Skeletal muscle cell (primary cell): Measurements from ENCODE around the gene SBK2.

Experiments used
- DNase-seq: peaks from one replicate; pipeline ENCODE4 v3.0.0-alpha.2; 2010; ENCODE audit warnings: low read depth
- H3K4me3 ChIP-seq: 2 replicates; pipeline ENCODE4 v1.5.1; 2011; ENCODE audit warnings: low read depth, mild to moderate bottlenecking, control low read depth, low read length, moderate library complexity

SBK2 gene

GRCh38 chr19:55563261-55563690, 26.3 kb upstream of the SBK2 start:
- no peak for DNase-seq
- no peak overlapping the region for H3K4me3 ChIP-seq

DNA sequence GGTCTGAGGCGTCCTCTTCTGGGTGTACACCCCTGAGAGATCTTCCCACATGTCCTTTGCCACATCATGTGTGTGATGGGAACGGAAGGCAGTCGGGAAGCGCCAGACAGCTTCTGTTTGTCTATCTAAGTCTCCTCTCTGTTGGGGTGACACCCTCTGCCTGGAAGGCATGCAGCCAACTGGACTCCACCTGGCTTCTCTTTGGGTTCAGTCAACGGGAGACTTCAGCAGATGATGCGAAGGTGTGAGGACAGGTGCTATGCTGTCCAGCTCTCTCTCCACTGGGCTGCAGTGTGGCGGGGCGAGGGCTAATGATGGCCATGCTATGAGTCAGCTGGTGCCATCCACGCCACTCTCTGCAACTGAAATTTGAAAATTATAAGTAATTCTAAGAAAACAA, 22.8 kb upstream of the SBK2 start:
- H3K4me3 ChIP-seq: no peak overlapping the region
- DNase-seq: no peak

- H3K4me3 ChIP-seq: no peak overlapping the region
- no peak for DNase-seq
Observed at GRCh38 chr19:55554741-55555152, 17.8 kb upstream of the SBK2 start.

DNA sequence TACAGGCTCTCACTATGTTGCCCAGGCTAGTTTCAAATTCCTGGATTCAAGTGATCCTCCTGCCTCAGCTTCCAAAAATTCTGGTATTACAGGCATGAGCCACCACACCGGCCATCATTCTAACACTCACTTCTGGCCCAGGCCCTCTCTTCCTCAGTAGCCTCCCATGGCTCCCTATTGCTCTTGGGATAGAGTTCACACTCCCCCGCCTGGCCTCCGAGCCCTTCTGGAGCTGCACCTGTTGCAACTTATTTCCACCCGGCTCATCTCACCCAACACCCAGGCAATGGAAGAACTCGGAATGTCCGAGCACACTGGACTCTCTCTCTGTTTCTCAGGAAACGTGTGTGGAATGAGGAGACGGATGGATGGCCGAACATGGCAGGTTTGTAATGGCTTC, 17.4 kb upstream of the SBK2 start:
- DNase-seq: no peak
- H3K4me3 ChIP-seq: no peak overlapping the region

- H3K4me3 ChIP-seq: no peak overlapping the region
- DNase-seq: no peak
Observed at GRCh38 chr19:55553217-55554182, 16.6 kb upstream of the SBK2 start.

DNA sequence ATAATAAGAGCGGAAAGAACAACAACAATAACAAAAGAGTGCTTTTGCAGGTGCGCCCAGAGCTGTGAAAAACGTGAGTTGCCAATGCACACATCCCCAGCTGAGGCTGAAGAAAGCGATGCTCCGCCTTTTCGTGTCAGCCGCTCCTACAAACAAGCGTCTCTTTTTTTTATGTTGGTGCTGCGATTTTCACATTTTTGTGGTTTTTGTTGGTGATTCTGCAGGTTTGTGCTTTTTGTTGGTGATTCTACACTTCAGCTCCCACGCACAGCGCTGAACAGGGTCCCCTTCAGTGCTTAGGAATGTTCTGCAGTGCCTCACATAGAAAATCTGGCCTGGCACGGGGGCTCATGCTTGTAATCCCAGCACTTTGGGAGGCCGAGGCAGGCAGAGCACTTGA, 15.7 kb upstream of the SBK2 start:
- no peak overlapping the region for H3K4me3 ChIP-seq
- DNase-seq: peak; percentile 83

GRCh38 chr19:55552206-55552605, 15.3 kb upstream of the SBK2 start:
- H3K4me3 ChIP-seq: no peak overlapping the region
- no peak for DNase-seq

DNA sequence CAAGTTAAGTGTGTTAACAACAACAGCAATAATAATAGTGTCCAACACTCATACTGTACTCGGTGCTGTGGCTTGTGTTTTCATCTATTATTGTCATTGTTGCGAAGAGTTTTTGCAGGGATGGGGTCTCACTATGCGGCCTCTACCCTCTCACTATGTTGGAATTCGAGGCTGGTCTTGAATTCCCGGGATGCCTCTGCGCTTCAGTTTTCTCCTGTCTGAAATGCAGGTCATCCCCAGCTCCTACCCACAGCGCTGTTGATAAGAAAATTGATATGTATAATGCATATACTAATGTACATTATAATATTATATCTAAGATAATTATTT, 13.4 kb upstream of the SBK2 start:
- no peak for DNase-seq
- H3K4me3 ChIP-seq: no peak overlapping the region

DNA sequence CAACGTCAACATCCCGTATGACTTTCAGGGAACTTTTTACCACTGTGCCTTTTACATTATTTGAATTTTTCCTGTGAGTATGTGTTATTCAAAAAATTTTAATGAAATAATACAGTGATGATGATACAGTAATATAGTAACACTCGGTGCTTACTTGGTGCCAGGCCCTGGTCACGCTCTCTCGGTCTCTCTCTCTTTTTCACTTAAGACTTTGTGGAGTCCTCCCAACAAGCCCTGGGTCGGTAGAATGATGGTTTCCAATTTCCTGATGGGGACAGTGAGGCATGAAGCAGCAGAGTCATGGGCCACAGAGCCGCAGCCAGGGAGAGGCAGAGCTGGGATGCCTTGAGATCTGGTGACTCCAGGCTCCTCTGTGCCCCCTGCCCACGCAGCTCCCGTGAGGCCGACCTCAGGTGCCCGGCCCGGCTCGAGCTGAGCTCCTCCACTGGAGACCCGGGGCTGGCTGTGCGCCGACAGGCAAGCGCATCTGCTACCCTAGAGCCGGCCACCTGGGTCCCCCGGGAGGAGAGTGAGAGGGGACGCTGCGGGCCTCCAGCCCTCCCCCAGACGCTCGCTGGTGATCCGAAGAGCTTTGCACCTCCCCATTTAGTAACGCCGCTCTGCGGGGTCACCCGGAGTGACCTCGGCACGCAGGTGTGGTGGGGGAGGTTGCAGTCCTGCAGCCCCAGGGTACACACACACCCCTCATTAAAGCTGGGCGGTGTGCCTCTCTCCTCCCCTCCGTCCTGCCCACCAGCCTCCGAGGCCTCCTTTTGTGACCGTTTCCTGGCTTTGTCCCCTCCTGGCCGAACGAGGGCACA, 12.8 kb upstream of the SBK2 start:
- peak overlapping the region; percentile 18 for H3K4me3 ChIP-seq
- peak; percentile 34 for DNase-seq

GRCh38 chr19:55546822-55547614, 10.1 kb upstream of the SBK2 start:
- peak; percentile 39 for DNase-seq
- H3K4me3 ChIP-seq: no peak overlapping the region

- H3K4me3 ChIP-seq: no peak overlapping the region
- no peak for DNase-seq
Observed at GRCh38 chr19:55546011-55546410, 9.1 kb upstream of the SBK2 start.

GRCh38 chr19:55545443-55545842, 8.5 kb upstream of the SBK2 start, which contains the start of gene SBK3:
SBK3 (minus strand) TSS chr19:55545543; CDS start chr19:55545543, 0 bp downstream.
- no peak for DNase-seq

DNA sequence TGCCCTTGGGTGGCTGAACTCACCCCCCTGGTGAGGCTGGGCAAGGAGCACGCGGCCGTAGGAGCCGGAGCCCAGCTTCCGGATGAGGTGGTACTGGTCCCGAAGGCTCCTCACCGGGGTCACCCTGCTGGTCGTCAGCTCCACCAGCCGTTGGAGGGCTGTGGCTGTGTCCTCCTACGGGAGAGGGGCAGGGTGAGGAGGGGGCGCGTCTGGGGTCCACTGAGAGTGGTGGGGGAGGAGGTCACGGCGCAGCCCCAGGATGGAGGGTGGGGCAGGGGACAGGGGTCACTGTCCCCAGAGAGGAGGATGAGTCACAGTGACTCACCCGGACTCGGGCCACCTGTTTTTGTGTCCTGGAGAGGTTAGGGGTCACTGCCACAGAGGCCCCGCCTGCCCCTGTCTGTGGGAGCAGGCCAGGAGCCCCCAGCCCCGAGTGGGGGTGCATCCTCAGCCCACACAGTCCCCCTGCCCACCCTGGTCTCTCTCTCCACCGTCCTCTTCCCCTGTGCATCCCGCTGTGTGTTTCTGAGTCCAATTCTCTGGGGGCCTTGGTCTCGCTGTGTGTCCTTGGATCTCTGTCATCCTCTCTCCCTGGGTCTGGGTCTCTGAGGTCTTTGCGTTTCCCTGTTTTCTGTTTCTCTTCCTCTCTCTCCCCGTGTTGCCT, 8.0 kb upstream of the SBK2 start:
- no peak for DNase-seq
- no peak overlapping the region for H3K4me3 ChIP-seq

More at GRCh38 chr19:55545443-55545842, 8.5 kb upstream of the SBK2 start, which contains the start of gene SBK3:
- H3K4me3 ChIP-seq: no peak within 1 kb of the TSS

- H3K4me3 ChIP-seq: no peak overlapping the region
- no peak for DNase-seq
Observed at GRCh38 chr19:55544014-55544413, 7.1 kb upstream of the SBK2 start.

GRCh38 chr19:55543567-55543966, 6.6 kb upstream of the SBK2 start:
- DNase-seq: no peak
- no peak overlapping the region for H3K4me3 ChIP-seq

DNA sequence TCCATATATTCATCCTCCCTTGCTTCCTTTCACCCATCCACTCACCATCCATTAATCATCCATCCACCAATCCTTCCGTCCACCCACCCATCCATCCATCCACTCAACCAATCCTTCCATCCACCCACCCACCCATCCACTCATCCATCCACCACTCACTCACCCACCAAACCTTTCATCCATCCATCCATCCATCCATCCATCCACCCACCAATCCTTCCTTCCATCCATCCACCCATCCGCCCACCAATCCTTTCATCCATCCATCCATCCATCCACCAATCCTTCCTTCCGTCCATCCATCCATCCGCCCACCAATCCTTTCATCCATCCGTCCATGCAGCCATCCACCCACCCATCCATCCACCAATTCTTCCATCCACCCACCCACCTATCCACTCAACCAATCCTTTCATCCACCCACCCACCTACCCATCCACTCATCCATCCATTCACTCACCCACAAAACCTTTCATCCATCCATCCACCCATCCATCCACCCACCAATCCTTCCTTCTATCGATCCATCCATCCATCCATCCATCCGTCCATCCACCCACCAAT, 5.4 kb upstream of the SBK2 start:
- DNase-seq: no peak
- H3K4me3 ChIP-seq: no peak overlapping the region

DNA sequence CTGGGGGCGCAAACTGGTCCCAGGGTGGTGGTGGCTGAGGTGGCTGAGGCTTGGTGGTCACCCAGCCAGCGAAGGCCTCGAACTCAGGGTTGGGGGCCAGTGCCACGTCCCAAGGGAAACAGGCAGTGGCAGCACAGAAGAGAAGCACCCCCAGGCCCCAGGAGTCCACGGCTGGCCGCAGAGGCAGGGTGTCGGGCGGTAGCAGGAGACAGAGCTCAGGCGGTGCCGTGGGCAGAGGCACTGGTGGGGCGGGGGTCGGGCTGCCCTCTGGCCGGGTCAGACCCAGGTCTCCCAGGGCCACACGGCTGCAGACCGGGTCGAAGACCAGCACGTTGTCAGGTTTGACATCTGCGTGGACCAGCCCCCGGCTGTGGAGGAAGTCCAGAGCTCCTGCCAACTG, 4.2 kb upstream of the SBK2 start:
- no peak for DNase-seq
- no peak overlapping the region for H3K4me3 ChIP-seq

GRCh38 chr19:55540619-55541018, 3.7 kb upstream of the SBK2 start:
- no peak for DNase-seq
- H3K4me3 ChIP-seq: no peak overlapping the region
